Astrocyte (in vitro differentiated cells and primary cell): ENCODE data around the gene OSBPL5.

Experiments used
- EZH2 ChIP-seq: IDR thresholded peaks from 2 replicates; pipeline ENCODE4 v1.6.1; 2012; ENCODE audit warnings: mild to moderate bottlenecking, low read length, inconsistent platforms; ENCODE audit not compliant: insufficient read depth
- TF ChIP-seq, protein P1 (sequence below): IDR thresholded peaks from 2 replicates; pipeline ENCODE4 v1.5.1; 2011; ENCODE audit warnings: low read depth, mild to moderate bottlenecking, inconsistent platforms, low read length, moderate library complexity; ENCODE audit not compliant: insufficient read depth

DNA sequence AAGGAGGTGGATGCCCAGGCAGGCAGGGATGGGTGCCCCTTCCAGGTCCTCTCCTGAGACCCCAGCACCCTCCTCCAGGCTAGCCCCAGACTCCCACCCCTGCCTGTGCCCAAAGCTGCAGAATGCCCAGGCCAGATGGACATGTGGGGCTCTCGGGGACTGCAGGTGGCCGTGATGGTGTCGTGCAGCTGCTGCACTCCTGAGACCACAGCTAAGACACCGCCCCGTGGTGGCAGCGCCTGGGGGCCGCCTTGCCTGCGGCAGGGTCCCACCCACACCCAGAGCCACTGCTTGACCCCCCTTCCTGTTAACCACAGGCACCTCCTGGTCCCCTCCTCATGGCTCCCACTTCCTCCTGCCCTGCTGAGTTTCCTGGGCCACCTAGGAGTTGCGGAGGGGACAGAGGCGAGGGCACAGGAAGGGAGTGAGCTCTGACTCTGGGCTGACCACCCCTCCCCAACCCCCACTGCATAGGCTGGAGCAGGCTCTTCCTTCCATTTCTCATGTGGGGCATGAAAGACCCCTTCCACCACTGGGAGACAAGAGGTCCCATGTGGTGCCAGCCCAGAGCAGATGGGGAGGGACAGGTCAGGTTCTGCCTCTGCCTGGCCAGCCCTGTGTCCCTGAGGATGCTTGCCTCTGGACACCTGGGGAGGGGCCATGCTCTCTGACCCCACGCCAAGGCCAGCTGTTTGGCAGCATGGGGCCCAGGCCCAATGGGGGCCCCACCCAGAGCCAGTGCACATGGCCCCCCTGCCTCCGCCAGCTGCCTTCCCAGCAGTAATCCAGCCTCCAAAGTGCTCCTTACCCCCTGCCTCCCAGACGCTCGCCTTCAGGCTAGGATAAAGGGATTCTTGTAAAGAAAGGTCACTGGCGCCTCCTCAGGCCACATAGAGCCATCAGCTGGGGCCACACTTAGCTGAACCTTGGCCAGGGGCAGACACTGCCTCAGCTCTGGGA is 29.3 kb downstream of the OSBPL5 start:
- TF ChIP-seq, protein P1, sequence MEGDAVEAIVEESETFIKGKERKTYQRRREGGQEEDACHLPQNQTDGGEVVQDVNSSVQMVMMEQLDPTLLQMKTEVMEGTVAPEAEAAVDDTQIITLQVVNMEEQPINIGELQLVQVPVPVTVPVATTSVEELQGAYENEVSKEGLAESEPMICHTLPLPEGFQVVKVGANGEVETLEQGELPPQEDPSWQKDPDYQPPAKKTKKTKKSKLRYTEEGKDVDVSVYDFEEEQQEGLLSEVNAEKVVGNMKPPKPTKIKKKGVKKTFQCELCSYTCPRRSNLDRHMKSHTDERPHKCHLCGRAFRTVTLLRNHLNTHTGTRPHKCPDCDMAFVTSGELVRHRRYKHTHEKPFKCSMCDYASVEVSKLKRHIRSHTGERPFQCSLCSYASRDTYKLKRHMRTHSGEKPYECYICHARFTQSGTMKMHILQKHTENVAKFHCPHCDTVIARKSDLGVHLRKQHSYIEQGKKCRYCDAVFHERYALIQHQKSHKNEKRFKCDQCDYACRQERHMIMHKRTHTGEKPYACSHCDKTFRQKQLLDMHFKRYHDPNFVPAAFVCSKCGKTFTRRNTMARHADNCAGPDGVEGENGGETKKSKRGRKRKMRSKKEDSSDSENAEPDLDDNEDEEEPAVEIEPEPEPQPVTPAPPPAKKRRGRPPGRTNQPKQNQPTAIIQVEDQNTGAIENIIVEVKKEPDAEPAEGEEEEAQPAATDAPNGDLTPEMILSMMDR = no peak
- TF ChIP-seq EZH2 = no peak
